SU-DHL-6 (cell line): Measurements from ENCODE around the gene CHRNA4.

ENCODE experiments used
- EZH2phosphoT487 ChIP-seq: fragments of 200-600 bp; sonication (generic), shearing (Covaris generic); conservative IDR thresholded peaks from 2 replicates; pipeline ENCODE4 v1.6.1; 2018; ENCODE audit warnings: mild to moderate bottlenecking, antibody characterized with exemption, low read length, moderate library complexity, mixed read lengths
- TF ChIP-seq, protein P1 (sequence below): fragments of 200-600 bp; sonication (generic); IDR thresholded peaks from one replicate; pipeline ENCODE4 v1.5.1; 2017; ENCODE audit warnings: antibody characterized with exemption, mild to moderate bottlenecking, low read length, moderate library complexity; ENCODE audit not compliant: insufficient read depth, poor library complexity, severe bottlenecking

DNA sequence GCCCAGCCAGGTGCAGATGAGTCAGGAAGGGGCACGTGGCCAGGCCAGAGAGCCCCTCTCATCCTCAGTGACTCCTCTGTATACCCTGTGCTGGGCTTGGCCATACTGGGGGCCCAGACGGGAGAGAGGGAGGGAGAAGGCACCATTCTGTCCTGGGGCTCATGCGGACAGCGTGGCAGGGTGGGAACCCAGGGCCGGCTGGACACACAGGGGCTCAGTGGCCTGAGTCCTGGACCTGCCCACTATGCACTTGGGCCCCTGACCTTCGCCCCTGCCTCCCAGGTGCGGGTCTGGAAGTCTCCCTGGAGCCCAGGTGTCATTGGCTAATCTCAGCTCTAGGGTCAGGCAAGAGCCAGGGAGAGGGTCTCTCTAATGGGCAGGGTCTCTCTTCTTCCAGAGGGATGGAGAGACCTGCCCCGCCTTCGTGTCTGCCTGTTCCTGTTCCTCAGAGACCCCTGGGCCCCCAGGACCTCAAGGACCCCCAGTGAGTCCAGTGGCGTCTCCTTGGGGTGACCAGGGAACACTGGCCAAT lies 40.5 kb downstream of the CHRNA4 start:
- TF ChIP-seq, protein P1, sequence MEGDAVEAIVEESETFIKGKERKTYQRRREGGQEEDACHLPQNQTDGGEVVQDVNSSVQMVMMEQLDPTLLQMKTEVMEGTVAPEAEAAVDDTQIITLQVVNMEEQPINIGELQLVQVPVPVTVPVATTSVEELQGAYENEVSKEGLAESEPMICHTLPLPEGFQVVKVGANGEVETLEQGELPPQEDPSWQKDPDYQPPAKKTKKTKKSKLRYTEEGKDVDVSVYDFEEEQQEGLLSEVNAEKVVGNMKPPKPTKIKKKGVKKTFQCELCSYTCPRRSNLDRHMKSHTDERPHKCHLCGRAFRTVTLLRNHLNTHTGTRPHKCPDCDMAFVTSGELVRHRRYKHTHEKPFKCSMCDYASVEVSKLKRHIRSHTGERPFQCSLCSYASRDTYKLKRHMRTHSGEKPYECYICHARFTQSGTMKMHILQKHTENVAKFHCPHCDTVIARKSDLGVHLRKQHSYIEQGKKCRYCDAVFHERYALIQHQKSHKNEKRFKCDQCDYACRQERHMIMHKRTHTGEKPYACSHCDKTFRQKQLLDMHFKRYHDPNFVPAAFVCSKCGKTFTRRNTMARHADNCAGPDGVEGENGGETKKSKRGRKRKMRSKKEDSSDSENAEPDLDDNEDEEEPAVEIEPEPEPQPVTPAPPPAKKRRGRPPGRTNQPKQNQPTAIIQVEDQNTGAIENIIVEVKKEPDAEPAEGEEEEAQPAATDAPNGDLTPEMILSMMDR: no peak
- TF ChIP-seq EZH2phosphoT487: no peak
